Measurements from ENCODE around the gene CAP2. TPM values are rescaled to one million over a fixed set of nuclear protein-coding genes. Genes with fewer than 3 reads are reported as not detected.

Gene CAP2
- total RNA-seq, 4 donors from 2014 or later: 3.5 to 8.9 (median 4.5) TPM

DNA sequence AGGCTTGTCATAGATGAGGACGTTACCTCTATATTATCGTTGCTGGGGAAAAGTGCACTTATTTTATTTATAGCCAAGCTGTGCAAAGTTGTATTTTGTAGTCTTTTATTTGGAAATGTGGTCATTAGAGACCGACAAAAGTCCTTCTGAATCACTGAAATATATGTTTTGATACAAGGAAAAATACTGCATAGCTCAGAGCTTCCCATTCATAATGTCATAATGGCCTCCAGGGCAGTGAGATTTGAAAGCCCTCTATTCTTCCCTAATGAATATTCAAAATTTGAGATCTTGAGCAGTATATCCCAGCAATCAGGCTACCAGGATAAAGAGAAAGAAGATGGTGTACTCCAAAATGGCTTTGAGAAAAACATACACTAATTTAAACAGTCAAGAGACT lies 64.6 kb downstream of the CAP2 start:
- no peak for ATAC-seq (ENCODE audit: low FRiP score)
- no peak for TF ChIP-seq CTCF (IDR thresholded peaks at IDR 0.05)
- DNase-seq (ENCODE audit: low spot score): no peak

DNA sequence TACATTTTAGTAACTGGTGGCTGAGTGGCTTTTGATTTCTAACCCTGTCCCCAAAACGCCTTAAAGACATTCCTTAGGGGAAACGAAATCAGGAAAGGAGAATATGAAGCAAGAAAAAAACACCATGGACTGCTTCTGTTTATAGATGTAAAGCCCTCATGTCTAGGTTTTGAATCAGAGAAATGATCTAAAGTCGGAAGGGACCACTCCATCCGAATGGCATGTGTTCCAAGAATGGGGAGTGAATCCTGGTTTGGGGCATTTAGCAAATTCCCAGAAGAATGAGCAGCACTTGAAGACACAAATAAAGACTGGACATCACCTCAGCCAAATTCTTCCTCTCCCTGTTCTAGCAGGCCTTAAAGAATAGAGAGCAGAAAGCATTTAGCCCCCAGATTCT lies 65.6 kb downstream of the CAP2 start:
- DNase-seq (ENCODE audit: low spot score): no peak
- no peak for ATAC-seq (ENCODE audit: low FRiP score)

GRCh38 chr6:17460862-17461261 lies 67.5 kb downstream of the CAP2 start:
- DNase-seq (ENCODE audit: low spot score): no peak
- no peak for ATAC-seq (ENCODE audit: low FRiP score)
- no peak for TF ChIP-seq CTCF (IDR thresholded peaks at IDR 0.05)

More for the DNA sequence above, 65.6 kb downstream of the CAP2 start:
- no peak for TF ChIP-seq CTCF (IDR thresholded peaks at IDR 0.05)

- ATAC-seq (ENCODE audit: low FRiP score) (no peak), DNase-seq (ENCODE audit: low spot score) (no peak)
- no peak for TF ChIP-seq CTCF (IDR thresholded peaks at IDR 0.05)
Observed at GRCh38 chr6:17466147-17466546, 72.8 kb downstream of the CAP2 start.

DNA sequence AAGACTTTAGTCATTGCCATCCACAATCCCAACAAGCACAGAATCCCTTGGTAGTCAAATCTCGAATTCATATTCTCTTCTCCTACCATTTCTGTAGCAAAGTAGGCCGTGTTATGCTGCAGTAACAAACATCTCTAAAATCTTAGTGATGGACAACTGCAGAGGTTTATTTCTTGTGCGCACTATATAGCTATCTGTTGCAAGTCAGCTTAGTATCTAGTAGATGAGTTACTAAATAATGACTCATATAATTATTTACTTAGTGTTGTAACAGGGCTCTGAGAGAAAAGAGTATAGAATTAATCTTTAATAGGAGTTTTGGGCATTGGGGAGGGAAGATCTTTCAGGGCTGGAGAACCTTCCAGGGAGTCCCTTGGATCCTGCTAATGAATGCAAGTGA lies 73.3 kb downstream of the CAP2 start:
- no peak for TF ChIP-seq CTCF (IDR thresholded peaks at IDR 0.05)
- no peak for ATAC-seq (ENCODE audit: low FRiP score)
- no peak for DNase-seq (ENCODE audit: low spot score)

- DNase-seq (ENCODE audit: low spot score): no peak
- no peak for ATAC-seq (ENCODE audit: low FRiP score)
- no peak for TF ChIP-seq CTCF (IDR thresholded peaks at IDR 0.05)
Observed at GRCh38 chr6:17469006-17469832, 75.8 kb downstream of the CAP2 start.
